Measurements from ENCODE around the gene RFC2. TPM values are rescaled to one million over a fixed set of nuclear protein-coding genes. Genes with fewer than 3 reads are reported as not detected.
"Not testable (repeated sequence)": the region's sequence is repeated elsewhere in the genome, so short reads cannot be mapped to it uniquely, and the experiment has no call there.

The RFC2 gene
- total RNA-seq, 6 donors from 2014 or later = 9.5 to 19.4 (median 14.0) TPM

DNA sequence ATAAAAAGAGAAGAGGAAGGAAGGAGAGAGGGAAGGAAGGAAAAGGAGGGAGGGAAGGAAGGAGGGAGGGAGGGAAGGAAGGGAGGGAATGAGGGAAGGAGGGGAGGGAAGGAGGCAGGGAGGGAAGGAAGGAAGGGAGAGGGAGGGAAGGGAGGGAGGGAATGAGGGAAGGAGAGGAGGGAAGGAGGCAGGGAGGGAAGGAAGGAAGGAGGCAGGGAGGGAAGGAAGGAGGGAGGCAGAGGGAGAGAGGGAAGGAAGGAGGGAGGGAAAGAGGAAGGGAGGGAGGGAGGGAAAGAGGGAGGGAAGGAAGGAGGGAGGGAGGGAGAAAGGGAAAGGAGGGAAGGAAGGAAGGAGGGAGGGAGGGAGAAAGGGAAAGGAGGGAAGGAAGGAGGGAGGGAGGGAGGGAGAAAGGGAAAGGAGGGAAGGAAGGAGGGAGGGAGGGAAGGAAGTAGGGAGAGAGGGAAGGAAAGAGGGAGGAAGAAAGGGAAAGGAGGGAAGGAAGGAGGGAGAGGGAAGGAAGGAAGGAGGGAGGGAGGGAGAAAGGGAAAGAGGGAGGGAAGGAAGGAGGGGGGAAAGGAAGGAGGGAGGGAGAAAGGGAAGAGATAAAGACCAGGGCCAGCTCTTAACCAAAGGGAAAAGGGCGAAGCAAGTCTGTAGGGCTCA lies 50.1 kb downstream of the RFC2 start:
- no peaks in the 10 kb centered on the region for H3K27me3 ChIP-seq
- no peak for ATAC-seq (ENCODE audit: low FRiP score in 2 of 2)
- no peak for DNase-seq
- H3K4me1 ChIP-seq = peaks cover 5 to 9% (median 7%) of the 10 kb centered on the region in 4 donors
- no peaks in the 10 kb centered on the region for H3K36me3 ChIP-seq
- H3K27ac ChIP-seq = no peak overlapping the region
- H3K4me3 ChIP-seq = no peak overlapping the region
- no peaks in the 10 kb centered on the region for H3K9me3 ChIP-seq
- 62 to 93% methylated on average over 1 of the region's 1 CpG for WGBS, 2 donors
- TF ChIP-seq POLR2A (IDR thresholded peaks at IDR 0.05) = no peak
- no peak for TF ChIP-seq EP300 (IDR thresholded peaks at IDR 0.05)
- TF ChIP-seq POLR2AphosphoS5 (IDR thresholded peaks at IDR 0.05) = no peak
- no peak for TF ChIP-seq CTCF (IDR thresholded peaks at IDR 0.05)

DNA sequence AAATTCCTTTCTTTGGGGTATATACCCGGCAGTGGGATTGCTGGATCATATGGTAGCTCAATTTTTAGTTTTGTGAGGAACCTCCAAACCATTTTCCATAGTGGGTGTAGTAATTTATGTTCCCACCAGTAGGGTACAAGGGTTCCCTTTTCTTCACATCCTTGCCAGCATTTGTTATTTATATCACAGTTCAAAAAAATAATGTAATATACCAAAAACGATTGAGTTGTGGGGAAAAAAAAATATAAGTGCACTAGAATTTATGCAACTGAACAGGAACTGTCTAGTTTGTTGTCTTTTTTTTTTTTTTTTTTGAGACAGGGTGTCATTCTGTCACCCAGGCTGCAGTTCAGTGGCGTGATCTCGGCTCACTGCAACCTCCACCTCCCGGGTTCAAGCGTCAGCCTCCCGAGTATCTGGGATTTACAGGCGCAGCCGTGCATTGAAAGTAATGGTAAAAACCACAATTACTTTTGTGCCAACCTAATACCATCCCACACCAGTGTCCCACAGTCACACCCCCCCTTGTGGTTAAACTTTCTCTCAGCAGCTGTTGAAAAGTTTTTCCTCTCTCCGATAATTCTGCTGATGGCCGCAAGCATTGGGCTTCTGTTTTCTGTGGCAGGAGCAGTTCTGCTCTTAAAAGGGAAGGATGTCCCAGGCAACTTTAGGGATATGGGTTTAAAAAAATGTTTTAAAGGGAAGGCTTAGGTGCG lies 51.2 kb downstream of the RFC2 start:
- Histone ChIP-seq H3K27ac (no peak overlapping the region), H3K4me1 (peaks cover 4 to 9% (median 7%) of the 10 kb centered on the region in 4 donors), H3K4me3 (no peak overlapping the region), H3K9me3 (no peaks in the 10 kb centered on the region), H3K36me3 (peaks cover 0 to 6% (median 0%) of the 10 kb centered on the region in 4 donors), H3K27me3 (no peaks in the 10 kb centered on the region)
- ATAC-seq (ENCODE audit: low FRiP score in 2 of 2) (peak in 1 of 2 donors; percentile 59), DNase-seq (no peak)
- TF ChIP-seq CTCF (IDR thresholded peaks at IDR 0.05) = peak in 5 of 6 experiments; percentile 10 to 45 (median 24)
- TF ChIP-seq POLR2AphosphoS5 (IDR thresholded peaks at IDR 0.05) = no peak
- 44 to 48% methylated on average over 12 of the region's 12 CpGs for WGBS, 2 donors

- WGBS, 2 donors = 86% methylated on average over 19 of the region's 19 CpGs
- Histone ChIP-seq H3K27me3 (no peaks in the 10 kb centered on the region), H3K4me1 (no peaks in the 10 kb centered on the region), H3K4me3 (no peak overlapping the region), H3K36me3 (peaks cover 3 to 34% (median 16%) of the 10 kb centered on the region in 4 donors), H3K9me3 (no peaks in the 10 kb centered on the region), H3K27ac (no peak overlapping the region)
- no peak for DNase-seq
- no peak for ATAC-seq (ENCODE audit: low FRiP score in 2 of 2)
- TF ChIP-seq POLR2AphosphoS5 (IDR thresholded peaks at IDR 0.05) (no peak), CTCF (IDR thresholded peaks at IDR 0.05) (no peak), EP300 (IDR thresholded peaks at IDR 0.05) (no peak), POLR2A (IDR thresholded peaks at IDR 0.05) (no peak)
Measured at GRCh38 chr7:74199551-74200355, 54.4 kb downstream of the RFC2 start.

DNA sequence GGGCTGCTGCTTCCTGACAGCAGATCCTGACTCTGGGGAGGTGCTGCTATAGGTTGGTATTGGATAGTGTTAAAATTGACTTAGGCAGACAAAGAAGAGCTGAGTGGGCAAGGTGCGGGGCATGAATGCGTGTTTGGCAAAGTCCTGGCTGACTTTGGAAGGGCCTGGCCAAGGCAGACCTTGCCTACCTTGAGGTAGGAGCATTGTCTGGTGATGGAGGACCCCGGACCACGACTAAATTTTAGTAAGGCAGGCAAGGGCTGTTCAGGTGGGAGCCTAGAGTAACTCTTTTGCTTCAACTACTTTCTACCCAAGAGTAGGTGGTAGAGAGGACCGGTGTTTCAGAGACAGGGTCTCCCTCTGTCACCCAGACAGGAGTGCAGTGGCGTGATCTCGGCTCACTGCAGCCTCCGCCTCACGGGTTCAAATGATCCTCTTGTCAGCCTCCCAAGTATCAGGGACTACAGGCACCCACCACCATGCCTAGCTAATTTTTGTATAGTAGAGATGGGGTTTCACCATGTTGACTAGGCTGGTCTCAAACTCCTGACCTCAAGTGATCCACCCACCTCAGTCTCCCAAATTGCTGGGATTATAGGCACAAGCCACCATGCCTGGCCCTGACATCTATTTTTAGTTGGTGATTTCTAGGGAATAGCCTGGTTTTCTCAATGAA lies 56.6 kb downstream of the RFC2 start:
- ATAC-seq (ENCODE audit: low FRiP score in 2 of 2) (no peak), DNase-seq (no peak)
- WGBS, 2 donors = 94 to 95% methylated on average over 9 of the region's 9 CpGs
- H3K9me3 ChIP-seq = no peaks in the 10 kb centered on the region
- no peak overlapping the region for H3K27ac ChIP-seq
- H3K4me3 ChIP-seq = no peak overlapping the region
- H3K36me3 ChIP-seq = peaks cover 16 to 56% (median 36%) of the 10 kb centered on the region in 4 donors
- TF ChIP-seq POLR2AphosphoS5 (IDR thresholded peaks at IDR 0.05) = no peak
- no peak for TF ChIP-seq POLR2A (IDR thresholded peaks at IDR 0.05)
- TF ChIP-seq CTCF (IDR thresholded peaks at IDR 0.05) = no peak
- no peak for TF ChIP-seq EP300 (IDR thresholded peaks at IDR 0.05)
- no peaks in the 10 kb centered on the region for H3K27me3 ChIP-seq
- no peaks in the 10 kb centered on the region for H3K4me1 ChIP-seq

GRCh38 chr7:74195968-74196654 lies 58.1 kb downstream of the RFC2 start:
- not testable (repeated sequence) for H3K4me3 ChIP-seq; H3K9me3 ChIP-seq; H3K27ac ChIP-seq; H3K4me1 ChIP-seq; ATAC-seq (ENCODE audit: low FRiP score in 2 of 2); H3K27me3 ChIP-seq
- DNase-seq = peak in 1 of 2 donors; percentile 53
- 87 to 93% methylated on average over 3 to 16 of the region's 19 CpGs for WGBS, 2 donors
- peaks cover 23 to 71% (median 47%) of the 10 kb centered on the region in 4 donors for H3K36me3 ChIP-seq

- H3K4me3 ChIP-seq; H3K27me3 ChIP-seq; ATAC-seq (ENCODE audit: low FRiP score in 2 of 2); DNase-seq; H3K4me1 ChIP-seq; H3K27ac ChIP-seq; H3K9me3 ChIP-seq: not testable (repeated sequence)
- 61 to 72% methylated on average over 18 to 19 of the region's 23 CpGs for WGBS, 2 donors
- peaks cover 29 to 79% (median 56%) of the 10 kb centered on the region in 4 donors for H3K36me3 ChIP-seq
Measured at GRCh38 chr7:74195139-74195860, 58.9 kb downstream of the RFC2 start.

Data from upper lobe of left lung (tissue), 6 donors.